Central memory CD4-positive, alpha-beta T cell (primary cell): ENCODE data around the gene COBL.
"Not testable (repeated sequence)": the region's sequence is repeated elsewhere in the genome, so short reads cannot be mapped to it uniquely, and the experiment has no call there.

ENCODE experiments used
- DNase-seq: peaks from one replicate; pipeline ENCODE4 v3.0.0; 2022

COBL gene

GRCh38 chr7:51017576-51018535 lies 298.8 kb downstream of the COBL start:
- DNase-seq: no peak

- DNase-seq: no peak
Observed at GRCh38 chr7:51016546-51016945, 300.1 kb downstream of the COBL start.

- DNase-seq: no peak
Observed at GRCh38 chr7:51015581-51015980, 301.0 kb downstream of the COBL start.

GRCh38 chr7:51014811-51015210 lies 301.8 kb downstream of the COBL start:
- DNase-seq: no peak

GRCh38 chr7:51013861-51014511 lies 302.6 kb downstream of the COBL start:
- no peak for DNase-seq

- no peak for DNase-seq
Observed at GRCh38 chr7:51013218-51013786, 303.3 kb downstream of the COBL start.

GRCh38 chr7:51012569-51013217 lies 303.9 kb downstream of the COBL start:
- DNase-seq: no peak

GRCh38 chr7:51011710-51012350 lies 304.8 kb downstream of the COBL start:
- no peak for DNase-seq

- DNase-seq: no peak
Observed at GRCh38 chr7:51010534-51010933, 306.1 kb downstream of the COBL start.

- DNase-seq: no peak
Observed at GRCh38 chr7:51009716-51010496, 306.7 kb downstream of the COBL start.

GRCh38 chr7:51007551-51008505 lies 308.8 kb downstream of the COBL start:
- DNase-seq: no peak

GRCh38 chr7:51006483-51007235 lies 309.9 kb downstream of the COBL start:
- no peak for DNase-seq

- no peak for DNase-seq
Observed at GRCh38 chr7:51005074-51005473, 311.5 kb downstream of the COBL start.

GRCh38 chr7:51000956-51001355 lies 315.7 kb downstream of the COBL start:
- no peak for DNase-seq

- no peak for DNase-seq
Observed at GRCh38 chr7:50994753-50995319, 321.8 kb downstream of the COBL start.

GRCh38 chr7:50990214-50990613 lies 326.4 kb downstream of the COBL start:
- DNase-seq: not testable (repeated sequence)

- DNase-seq: no peak
Observed at GRCh38 chr7:50988988-50989387, 327.6 kb downstream of the COBL start.

GRCh38 chr7:50988465-50988864 lies 328.1 kb downstream of the COBL start:
- DNase-seq: no peak

GRCh38 chr7:50985096-50985495 lies 331.5 kb downstream of the COBL start:
- DNase-seq: no peak
